Mammary epithelial cell (primary cell): ENCODE results near the gene MAST1.

Experiments
- CTCF ChIP-seq, 2 donors: IDR thresholded peaks in 1 of 2; conservative IDR thresholded peaks in 1 of 2; 2 replicates each; pipeline ENCODE4 v1.5.1; 2011 to 2012; ENCODE audit warnings: inconsistent platforms in 2 of 2, low read length in 2 of 2, mild to moderate bottlenecking in 2 of 2, control low read depth in 1 of 2, low read depth in 1 of 2; ENCODE audit not compliant: insufficient read depth in 1 of 2; ENCODE audit errors: extremely low read depth in 1 of 2
- EZH2 ChIP-seq: IDR thresholded peaks from 2 replicates; pipeline ENCODE4 v1.6.1; 2012; ENCODE audit warnings: low read length, inconsistent platforms, borderline replicate concordance

GRCh38 chr19:12864143-12864542 is 25.8 kb downstream of the MAST1 start:
- no peak for TF ChIP-seq CTCF (conservative IDR thresholded peaks at IDR 0.05 in 1 of 2, IDR thresholded peaks at IDR 0.05 in 1 of 2; ENCODE audit: extremely low read depth in 1 of 2, insufficient read depth in 1 of 2, low read depth in 1 of 2, low read length in 2 of 2)
- TF ChIP-seq EZH2, result no peak
